Colonic mucosa (tissue), 4 donors: Measurements from ENCODE around the gene PDZK1. TPM values are rescaled to one million over a fixed set of nuclear protein-coding genes. Genes with fewer than 3 reads are reported as not detected.
"Not testable (repeated sequence)": the region's sequence is repeated elsewhere in the genome, so short reads cannot be mapped to it uniquely, and the experiment has no call there.

Experiments
- DNase-seq: peaks from one replicate; pipeline ENCODE4 v3.0.0-alpha.2; 2020
- H3K27ac ChIP-seq: fragments of 200-600 bp; one replicate; pipeline ENCODE4 v1.8.0; 2021
- H3K27me3 ChIP-seq: fragments of 200-600 bp; one replicate; pipeline ENCODE4 v1.8.0; 2021
- H3K36me3 ChIP-seq: fragments of 200-600 bp; one replicate; pipeline ENCODE4 v1.8.0; 2021
- H3K4me1 ChIP-seq: fragments of 200-600 bp; one replicate; pipeline ENCODE4 v1.8.0; 2021; ENCODE audit warnings: mild to moderate bottlenecking
- H3K4me3 ChIP-seq: fragments of 200-600 bp; one replicate; pipeline ENCODE4 v1.8.0; 2021
- H3K9ac ChIP-seq, 2 donors: one replicate each; pipeline ENCODE4 v1.7.0; 2013; ENCODE audit warnings: control low read depth in 2 of 2, low read depth in 2 of 2, low read length in 2 of 2
- H3K9me3 ChIP-seq: fragments of 200-600 bp; one replicate; pipeline ENCODE4 v1.8.0; 2021
- intact Hi-C: fragments of 100-400 bp; cut with DNase I; formaldehyde crosslinking; loops from one replicate; pipeline ENCODE4 v1.14.1; 2022
- total RNA-seq, 2 donors: library from RNA; stranded (reverse); fragmentation: NEBNext Ultra II Directional in 1 of 2; extraction: Animal tissue kit (Norgen Biotek cat#: 25700) in 1 of 2; gene quantifications; one replicate each; pipeline ENCODE4 v1.2.1, GENCODE V29; 2021
- TF ChIP-seq, protein P1 (sequence below): fragments of 200-600 bp; IDR thresholded peaks from one replicate; pipeline ENCODE4 v1.8.0; 2022; ENCODE audit warnings: antibody characterized with exemption, mild to moderate bottlenecking
- donor health status: healthy.
- donor health status: DM: no; HTN: no; CAD: no.
- donor health status: DM: no; HTN: no; CAD: no.

Gene PDZK1
- total RNA-seq, 2 donors from 2014 or later: 0.64 to 0.98 TPM

- Histone ChIP-seq H3K4me1 (peaks cover 4% of the 10 kb centered on the region), H3K4me3 (no peak overlapping the region), H3K9ac (peak overlapping the region in 1 of 2 donors; percentile 35), H3K36me3 (no peaks in the 10 kb centered on the region), H3K27me3 (no peaks in the 10 kb centered on the region), H3K27ac (no peak overlapping the region), H3K9me3 (no peaks in the 10 kb centered on the region)
- peak; percentile 62 for DNase-seq
- TF ChIP-seq, protein P1, sequence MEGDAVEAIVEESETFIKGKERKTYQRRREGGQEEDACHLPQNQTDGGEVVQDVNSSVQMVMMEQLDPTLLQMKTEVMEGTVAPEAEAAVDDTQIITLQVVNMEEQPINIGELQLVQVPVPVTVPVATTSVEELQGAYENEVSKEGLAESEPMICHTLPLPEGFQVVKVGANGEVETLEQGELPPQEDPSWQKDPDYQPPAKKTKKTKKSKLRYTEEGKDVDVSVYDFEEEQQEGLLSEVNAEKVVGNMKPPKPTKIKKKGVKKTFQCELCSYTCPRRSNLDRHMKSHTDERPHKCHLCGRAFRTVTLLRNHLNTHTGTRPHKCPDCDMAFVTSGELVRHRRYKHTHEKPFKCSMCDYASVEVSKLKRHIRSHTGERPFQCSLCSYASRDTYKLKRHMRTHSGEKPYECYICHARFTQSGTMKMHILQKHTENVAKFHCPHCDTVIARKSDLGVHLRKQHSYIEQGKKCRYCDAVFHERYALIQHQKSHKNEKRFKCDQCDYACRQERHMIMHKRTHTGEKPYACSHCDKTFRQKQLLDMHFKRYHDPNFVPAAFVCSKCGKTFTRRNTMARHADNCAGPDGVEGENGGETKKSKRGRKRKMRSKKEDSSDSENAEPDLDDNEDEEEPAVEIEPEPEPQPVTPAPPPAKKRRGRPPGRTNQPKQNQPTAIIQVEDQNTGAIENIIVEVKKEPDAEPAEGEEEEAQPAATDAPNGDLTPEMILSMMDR: peak; percentile 93
- intact Hi-C loops: loop anchor here (10.0 kb wide), 1 partner anchor 126 kb away; no protein-coding TSS in a partner anchor
Observed at GRCh38 chr1:145720878-145721671, 13.9 kb upstream of the PDZK1 start.

DNA sequence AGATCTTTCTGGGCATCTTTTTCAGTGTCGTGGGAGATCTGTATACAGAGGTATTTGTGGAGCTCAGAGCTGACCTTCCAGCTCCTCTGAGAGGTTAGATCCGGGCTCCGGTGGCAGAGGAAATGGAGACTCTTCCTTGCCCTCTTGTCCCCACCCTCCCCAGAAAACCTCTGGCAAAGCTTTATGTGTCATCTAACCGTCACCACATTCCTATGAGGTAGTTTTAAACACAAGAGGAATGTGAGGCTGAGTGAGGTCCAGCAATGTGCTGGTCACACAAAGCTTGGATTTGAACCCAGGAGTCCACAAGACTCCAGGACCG lies 13.3 kb upstream of the PDZK1 start:
- H3K27me3 ChIP-seq: no peaks in the 10 kb centered on the region
- TF ChIP-seq, protein P1: no peak
- H3K9me3 ChIP-seq: no peaks in the 10 kb centered on the region
- intact Hi-C loops: loop anchor here (10.0 kb wide), 1 partner anchor 126 kb away; no protein-coding TSS in a partner anchor
- H3K27ac ChIP-seq: no peak overlapping the region
- no peak for DNase-seq
- H3K9ac ChIP-seq: peak overlapping the region in 1 of 2 donors; percentile 35
- H3K4me3 ChIP-seq: no peak overlapping the region
- peaks cover 4% of the 10 kb centered on the region for H3K4me1 ChIP-seq
- no peaks in the 10 kb centered on the region for H3K36me3 ChIP-seq

- no peaks in the 10 kb centered on the region for H3K36me3 ChIP-seq
- TF ChIP-seq, protein P1: no peak
Observed at GRCh38 chr1:145719230-145720079, 12.3 kb upstream of the PDZK1 start, which contains the start of gene CD160. Gene CD160, plus strand, starts transcription at chr1:145719499. Its CDS starts 8,829 bp downstream, at chr1:145728328.

DNA sequence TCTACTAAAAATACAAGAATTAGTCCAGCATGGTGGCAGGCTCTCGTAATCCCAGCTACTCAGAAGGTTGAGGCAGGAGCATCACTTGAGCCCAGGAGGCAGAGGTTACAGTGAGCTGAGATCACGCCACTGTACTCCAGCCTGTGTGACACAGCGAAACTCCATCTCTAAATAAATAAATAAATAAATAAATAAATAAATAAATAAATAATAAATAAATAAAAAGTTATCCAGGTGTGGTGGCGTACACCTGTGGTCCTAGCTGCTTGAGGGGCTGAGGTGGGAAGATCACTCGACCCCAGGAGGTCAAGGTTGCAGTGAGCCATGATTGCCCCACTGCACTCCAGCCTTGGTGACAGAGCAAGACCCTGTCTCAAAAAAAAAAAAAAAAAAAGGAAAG lies 11.3 kb upstream of the PDZK1 start:
- intact Hi-C loops, H3K27ac ChIP-seq, H3K9me3 ChIP-seq, H3K36me3 ChIP-seq, H3K4me1 ChIP-seq, H3K4me3 ChIP-seq, H3K27me3 ChIP-seq, DNase-seq, H3K9ac ChIP-seq: not testable (repeated sequence)

More at GRCh38 chr1:145719230-145720079, 12.3 kb upstream of the PDZK1 start, which contains the start of gene CD160:
- Histone ChIP-seq H3K9ac (no peak within 1 kb of the TSS), H3K9me3 (no peaks in the 10 kb centered on the region), H3K4me3 (no peak within 1 kb of the TSS), H3K4me1 (peaks cover 4% of the 10 kb centered on the region), H3K27ac (no peak within 1 kb of the TSS), H3K27me3 (no peaks in the 10 kb centered on the region)
- intact Hi-C loops: loop anchor here (10.0 kb wide), 1 partner anchor 125 kb away; no protein-coding TSS in a partner anchor
- DNase-seq: no peak

GRCh38 chr1:145717833-145718232 lies 10.7 kb upstream of the PDZK1 start:
- no peaks in the 10 kb centered on the region for H3K36me3 ChIP-seq
- intact Hi-C loops: no loop called here
- no peak overlapping the region for H3K9ac ChIP-seq
- DNase-seq: no peak
- H3K4me1 ChIP-seq: peaks cover 4% of the 10 kb centered on the region
- H3K4me3 ChIP-seq: no peak overlapping the region
- no peak overlapping the region for H3K27ac ChIP-seq
- no peaks in the 10 kb centered on the region for H3K9me3 ChIP-seq
- no peaks in the 10 kb centered on the region for H3K27me3 ChIP-seq
- TF ChIP-seq, protein P1: no peak
